Osteoblast (primary cell): ENCODE data around the gene IRF4. TPM values are rescaled to one million over a fixed set of nuclear protein-coding genes. Genes with fewer than 3 reads are reported as not detected.
A peak's percentile ranks its signal among the peaks of the same experiment; 100 is the strongest.

Experiments
- DNase-seq: peaks from one replicate; pipeline ENCODE4 v3.0.0; 2011; ENCODE audit warnings: low spot score, mixed read lengths; ENCODE audit not compliant: insufficient read length; ENCODE audit errors: missing footprints
- H2AFZ ChIP-seq: 2 replicates; pipeline ENCODE4 v1.6.0; 2011; ENCODE audit warnings: mild to moderate bottlenecking, low read length
- H3K27ac ChIP-seq: 2 replicates; pipeline ENCODE4 v1.5.1; 2011; ENCODE audit warnings: mild to moderate bottlenecking, low read depth, low read length, moderate library complexity
- H3K27me3 ChIP-seq: 2 replicates; pipeline ENCODE4 v1.6.0; 2012; ENCODE audit warnings: mild to moderate bottlenecking, control low read depth, inconsistent platforms, low read length, moderate library complexity; ENCODE audit not compliant: insufficient read depth
- H3K36me3 ChIP-seq: 2 replicates; pipeline ENCODE4 v1.5.1; 2011; ENCODE audit warnings: mild to moderate bottlenecking, low read length, control low read depth, moderate library complexity; ENCODE audit not compliant: insufficient read depth
- H3K4me1 ChIP-seq: 2 replicates; pipeline ENCODE4 v1.5.1; 2011; ENCODE audit warnings: mild to moderate bottlenecking, low read length, control low read depth, moderate library complexity; ENCODE audit not compliant: insufficient read depth
- H3K4me2 ChIP-seq: 2 replicates; pipeline ENCODE4 v1.6.0; 2011; ENCODE audit warnings: mild to moderate bottlenecking, low read length; ENCODE audit not compliant: insufficient read depth
- H3K4me3 ChIP-seq: fragments of 200-600 bp; sonication (generic); 3 replicates; pipeline ENCODE4 v1.5.1; 2012; ENCODE audit warnings: mild to moderate bottlenecking, low read length, inconsistent platforms; ENCODE audit not compliant: insufficient read depth
- H3K79me2 ChIP-seq: 2 replicates; pipeline ENCODE4 v1.6.0; 2012; ENCODE audit warnings: mild to moderate bottlenecking, low read length, control low read depth, inconsistent platforms; ENCODE audit not compliant: insufficient read depth
- H3K9me3 ChIP-seq: 2 replicates; pipeline ENCODE4 v1.5.1; 2011; ENCODE audit warnings: low read depth, low read length, control low read depth
- H4K20me1 ChIP-seq: 2 replicates; pipeline ENCODE4 v1.6.0; 2012; ENCODE audit warnings: mild to moderate bottlenecking, low read length, control low read depth; ENCODE audit not compliant: insufficient read depth
- total RNA-seq: library from RNA; depleted of rRNA; stranded (reverse); fragments of >200 nt; gene quantifications from 2 replicates; pipeline ENCODE4 v1.2.3, GENCODE V29; 2012
- TF ChIP-seq, protein P1 (sequence below): IDR thresholded peaks from 2 replicates; pipeline ENCODE4 v1.5.1; 2011; ENCODE audit warnings: mild to moderate bottlenecking, low read depth, low read length, moderate library complexity; ENCODE audit errors: extremely low read depth

The IRF4 gene
- total RNA-seq, 1 donor = under 0.01 TPM

DNA sequence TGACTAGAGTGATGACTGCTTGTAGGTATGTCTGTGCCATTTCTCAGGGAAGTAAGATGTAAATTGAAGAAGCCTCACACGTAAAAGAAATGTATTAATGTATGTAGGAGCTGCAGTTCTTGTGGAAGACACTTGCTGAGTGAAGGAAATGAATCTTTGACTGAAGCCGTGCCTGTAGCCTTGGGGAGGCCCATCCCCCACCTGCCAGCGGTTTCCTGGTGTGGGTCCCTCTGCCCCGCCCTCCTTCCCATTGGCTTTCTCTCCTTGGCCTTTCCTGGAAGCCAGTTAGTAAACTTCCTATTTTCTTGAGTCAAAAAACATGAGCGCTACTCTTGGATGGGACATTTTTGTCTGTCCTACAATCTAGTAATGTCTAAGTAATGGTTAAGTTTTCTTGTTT, 16.6 kb downstream of the IRF4 start:
- Histone ChIP-seq H3K36me3 (no peaks in the 10 kb centered on the region), H3K4me1 (no peaks in the 10 kb centered on the region), H3K27me3 (peaks cover 26% of the 10 kb centered on the region), H4K20me1 (no peaks in the 10 kb centered on the region), H3K27ac (no peak overlapping the region), H3K79me2 (no peaks in the 10 kb centered on the region), H3K4me3 (no peak overlapping the region), H3K4me2 (peak overlapping the region; percentile 26), H2AFZ (no peak overlapping the region), H3K9me3 (no peaks in the 10 kb centered on the region)
- no peak for DNase-seq
- TF ChIP-seq, protein P1, sequence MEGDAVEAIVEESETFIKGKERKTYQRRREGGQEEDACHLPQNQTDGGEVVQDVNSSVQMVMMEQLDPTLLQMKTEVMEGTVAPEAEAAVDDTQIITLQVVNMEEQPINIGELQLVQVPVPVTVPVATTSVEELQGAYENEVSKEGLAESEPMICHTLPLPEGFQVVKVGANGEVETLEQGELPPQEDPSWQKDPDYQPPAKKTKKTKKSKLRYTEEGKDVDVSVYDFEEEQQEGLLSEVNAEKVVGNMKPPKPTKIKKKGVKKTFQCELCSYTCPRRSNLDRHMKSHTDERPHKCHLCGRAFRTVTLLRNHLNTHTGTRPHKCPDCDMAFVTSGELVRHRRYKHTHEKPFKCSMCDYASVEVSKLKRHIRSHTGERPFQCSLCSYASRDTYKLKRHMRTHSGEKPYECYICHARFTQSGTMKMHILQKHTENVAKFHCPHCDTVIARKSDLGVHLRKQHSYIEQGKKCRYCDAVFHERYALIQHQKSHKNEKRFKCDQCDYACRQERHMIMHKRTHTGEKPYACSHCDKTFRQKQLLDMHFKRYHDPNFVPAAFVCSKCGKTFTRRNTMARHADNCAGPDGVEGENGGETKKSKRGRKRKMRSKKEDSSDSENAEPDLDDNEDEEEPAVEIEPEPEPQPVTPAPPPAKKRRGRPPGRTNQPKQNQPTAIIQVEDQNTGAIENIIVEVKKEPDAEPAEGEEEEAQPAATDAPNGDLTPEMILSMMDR = no peak

DNA sequence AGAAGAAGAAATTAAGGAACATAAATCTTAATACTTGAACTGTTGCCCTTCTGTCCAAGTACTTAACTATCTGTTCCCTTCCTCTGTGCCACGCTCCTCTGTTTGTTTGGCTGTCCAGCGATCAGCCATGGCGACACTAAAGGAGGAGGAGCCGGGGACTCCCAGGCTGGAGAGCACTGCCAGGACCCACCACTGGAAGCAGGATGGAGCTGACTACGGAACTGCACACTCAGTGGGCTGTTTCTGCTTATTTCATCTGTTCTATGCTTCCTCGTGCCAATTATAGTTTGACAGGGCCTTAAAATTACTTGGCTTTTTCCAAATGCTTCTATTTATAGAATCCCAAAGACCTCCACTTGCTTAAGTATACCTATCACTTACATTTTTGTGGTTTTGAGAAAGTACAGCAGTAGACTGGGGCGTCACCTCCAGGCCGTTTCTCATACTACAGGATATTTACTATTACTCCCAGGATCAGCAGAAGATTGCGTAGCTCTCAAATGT, 17.1 kb downstream of the IRF4 start:
- Histone ChIP-seq H3K4me1 (no peaks in the 10 kb centered on the region), H2AFZ (no peak overlapping the region), H3K36me3 (no peaks in the 10 kb centered on the region), H3K27me3 (peaks cover 30% of the 10 kb centered on the region), H3K79me2 (no peaks in the 10 kb centered on the region), H3K4me2 (peak overlapping the region; percentile 26), H4K20me1 (no peaks in the 10 kb centered on the region), H3K27ac (no peak overlapping the region), H3K4me3 (no peak overlapping the region), H3K9me3 (no peaks in the 10 kb centered on the region)
- TF ChIP-seq, protein P1 = peak; percentile 47
- peak; percentile 91 for DNase-seq

DNA sequence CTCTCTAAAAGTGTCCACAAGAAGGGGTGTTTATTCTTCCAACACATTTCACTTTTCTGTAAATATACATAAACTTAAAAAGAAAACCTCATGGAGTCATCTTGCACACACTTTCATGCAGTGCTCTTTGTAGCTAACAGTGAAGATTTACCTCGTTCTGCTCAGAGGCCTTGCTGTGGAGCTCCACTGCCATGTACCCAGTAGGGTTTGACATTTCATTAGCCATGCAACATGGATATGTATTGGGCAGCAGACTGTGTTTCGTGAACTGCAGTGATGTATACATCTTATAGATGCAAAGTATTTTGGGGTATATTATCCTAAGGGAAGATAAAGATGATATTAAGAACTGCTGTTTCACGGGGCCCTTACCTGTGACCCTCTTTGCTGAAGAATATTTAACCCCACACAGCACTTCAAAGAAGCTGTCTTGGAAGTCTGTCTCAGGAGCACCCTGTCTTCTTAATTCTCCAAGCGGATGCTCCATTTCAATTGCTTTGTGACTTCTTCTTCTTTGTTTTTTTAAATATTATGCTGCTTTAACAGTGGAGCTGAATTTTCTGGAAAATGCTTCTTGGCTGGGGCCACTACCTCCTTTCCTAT, 17.9 kb downstream of the IRF4 start:
- H3K27ac ChIP-seq = no peak overlapping the region
- no peaks in the 10 kb centered on the region for H3K79me2 ChIP-seq
- H3K4me3 ChIP-seq = no peak overlapping the region
- H3K4me1 ChIP-seq = no peaks in the 10 kb centered on the region
- no peak overlapping the region for H2AFZ ChIP-seq
- no peaks in the 10 kb centered on the region for H4K20me1 ChIP-seq
- no peaks in the 10 kb centered on the region for H3K36me3 ChIP-seq
- no peak for DNase-seq
- H3K4me2 ChIP-seq = no peak overlapping the region
- H3K27me3 ChIP-seq = peaks cover 30% of the 10 kb centered on the region
- TF ChIP-seq, protein P1 = no peak
- H3K9me3 ChIP-seq = no peaks in the 10 kb centered on the region

DNA sequence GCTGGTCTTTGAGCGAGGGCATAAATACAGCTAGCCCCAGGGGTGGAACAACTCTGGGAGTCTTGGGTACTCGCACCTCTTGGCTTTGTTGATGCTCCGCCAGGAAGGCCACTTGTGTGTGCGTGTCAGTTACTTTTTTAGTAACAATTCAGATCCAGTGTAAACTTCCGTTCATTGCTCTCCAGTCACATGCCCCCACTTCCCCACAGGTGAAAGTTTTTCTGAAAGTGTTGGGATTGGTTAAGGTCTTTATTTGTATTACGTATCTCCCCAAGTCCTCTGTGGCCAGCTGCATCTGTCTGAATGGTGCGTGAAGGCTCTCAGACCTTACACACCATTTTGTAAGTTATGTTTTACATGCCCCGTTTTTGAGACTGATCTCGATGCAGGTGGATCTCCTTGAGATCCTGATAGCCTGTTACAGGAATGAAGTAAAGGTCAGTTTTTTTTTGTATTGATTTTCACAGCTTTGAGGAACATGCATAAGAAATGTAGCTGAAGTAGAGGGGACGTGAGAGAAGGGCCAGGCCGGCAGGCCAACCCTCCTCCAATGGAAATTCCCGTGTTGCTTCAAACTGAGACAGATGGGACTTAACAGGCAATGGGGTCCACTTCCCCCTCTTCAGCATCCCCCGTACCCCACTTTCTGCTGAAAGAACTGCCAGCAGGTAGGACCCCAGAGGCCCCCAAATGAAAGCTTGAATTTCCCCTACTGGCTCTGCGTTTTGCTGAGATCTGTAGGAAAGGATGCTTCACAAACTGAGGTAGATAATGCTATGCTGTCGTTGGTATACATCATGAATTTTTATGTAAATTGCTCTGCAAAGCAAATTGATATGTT, 19.2 kb downstream of the IRF4 start:
- no peak overlapping the region for H3K27ac ChIP-seq
- no peak overlapping the region for H3K4me3 ChIP-seq
- no peaks in the 10 kb centered on the region for H3K79me2 ChIP-seq
- H3K36me3 ChIP-seq = no peaks in the 10 kb centered on the region
- no peak overlapping the region for H2AFZ ChIP-seq
- H3K9me3 ChIP-seq = no peaks in the 10 kb centered on the region
- no peaks in the 10 kb centered on the region for H3K4me1 ChIP-seq
- H4K20me1 ChIP-seq = no peaks in the 10 kb centered on the region
- no peak for DNase-seq
- no peak overlapping the region for H3K4me2 ChIP-seq
- TF ChIP-seq, protein P1 = no peak
- H3K27me3 ChIP-seq = peaks cover 30% of the 10 kb centered on the region
